SK-N-SH (cell line): Measurements from ENCODE around the gene ABLIM1. TPM values are rescaled to one million over a fixed set of nuclear protein-coding genes. Genes with fewer than 3 reads are reported as not detected.

ENCODE experiments used
- CTCF ChIA-PET: fragments of 300-600, 350-600 bp; formaldehyde crosslinking; extraction: SDS; loops from one replicate; lab custom pipeline; 2021; lab: Yijun Ruan, JAX
- POLR2A ChIA-PET: fragments of 350-600 bp; sonication (Branson Sonifier 250); formaldehyde crosslinking; extraction: SDS; loops from one replicate; lab custom pipeline; 2020; ENCODE audit warnings: antibody characterized with exemption, inconsistent platforms; lab: Yijun Ruan, JAX
- DNase-seq: peaks from one replicate; pipeline ENCODE4 v3.0.0; 2012
- H2AFZ ChIP-seq: fragments of 200-600 bp; sonication (generic); 2 replicates; pipeline ENCODE4 v1.8.1; 2016; ENCODE audit warnings: antibody characterized with exemption, mild to moderate bottlenecking, low read depth
- H3F3A ChIP-seq: fragments of 200-600 bp; sonication (generic); replicated peaks from 2 replicates; pipeline ENCODE3; 2016; ENCODE audit warnings: antibody characterized with exemption, mild to moderate bottlenecking; ENCODE audit not compliant: insufficient read depth
- H3K27ac ChIP-seq, 2 experiments: fragments of 200-500 bp in 1 of 2; fragments of 200-600 bp in 1 of 2; sonication (Bioruptor generic) in 1 of 2; sonication (generic), shearing (Covaris generic) in 1 of 2; 2 replicates each; pipeline versions ENCODE4 v1.5.1 to v1.6.1; 2014 to 2016; ENCODE audit warnings: low read depth in 2 of 2, inconsistent platforms in 1 of 2, low read length in 1 of 2, mild to moderate bottlenecking in 1 of 2, mixed read lengths in 1 of 2
- H3K27me3 ChIP-seq: fragments of 200-600 bp; sonication (generic), shearing (Covaris generic); 2 replicates; pipeline ENCODE4 v1.6.1; 2016; ENCODE audit warnings: mixed run types; ENCODE audit not compliant: insufficient read depth
- H3K36me3 ChIP-seq, 2 experiments: fragments of 200-500 bp in 1 of 2; fragments of 200-600 bp in 1 of 2; sonication (Bioruptor generic) in 1 of 2; sonication (generic) in 1 of 2; replicated peaks in 1 of 2; 2 replicates each; pipeline versions ENCODE3 to v1.5.1; 2014 to 2016; ENCODE audit warnings: low read length in 1 of 2, mild to moderate bottlenecking in 1 of 2; ENCODE audit not compliant: insufficient read depth in 2 of 2, control insufficient read depth in 1 of 2
- H3K4me1 ChIP-seq, 2 experiments: fragments of 200-500 bp in 1 of 2; fragments of 200-600 bp in 1 of 2; sonication (Bioruptor generic) in 1 of 2; sonication (generic), shearing (Covaris generic) in 1 of 2; 2 replicates each; pipeline versions ENCODE4 v1.5.1 to v1.6.1; 2014 to 2016; ENCODE audit warnings: low read depth in 1 of 2, low read length in 1 of 2, mixed run types in 1 of 2; ENCODE audit not compliant: insufficient read depth in 2 of 2, control insufficient read depth in 1 of 2
- H3K4me2 ChIP-seq: fragments of 200-600 bp; sonication (generic), shearing (Covaris generic); 2 replicates; pipeline ENCODE4 v1.6.1; 2017; ENCODE audit warnings: mixed run types
- H3K4me3 ChIP-seq, 2 experiments: fragments of 200-500 bp in 1 of 2; fragments of 200-600 bp in 1 of 2; sonication (Bioruptor generic) in 1 of 2; sonication (generic), shearing (Covaris generic) in 1 of 2; 2 replicates each; pipeline versions ENCODE4 v1.5.1 to v1.8.1; 2014 to 2016; ENCODE audit warnings: low read depth in 2 of 2, inconsistent platforms in 1 of 2, low read length in 1 of 2, mild to moderate bottlenecking in 1 of 2, mixed read lengths in 1 of 2, moderate library complexity in 1 of 2
- H3K79me2 ChIP-seq: fragments of 200-600 bp; sonication (generic); 2 replicates; pipeline ENCODE4 v1.8.1; 2017; ENCODE audit warnings: mild to moderate bottlenecking; ENCODE audit not compliant: insufficient read depth
- H3K9ac ChIP-seq: fragments of 200-600 bp; sonication (generic); 2 replicates; pipeline ENCODE4 v1.6.1; 2017; ENCODE audit warnings: mixed run types
- H3K9me2 ChIP-seq: fragments of 200-600 bp; sonication (generic); 2 replicates; pipeline ENCODE4 v1.6.1; 2017; ENCODE audit warnings: mixed run types
- H3K9me3 ChIP-seq: fragments of 200-600 bp; sonication (generic); 2 replicates; pipeline ENCODE4 v1.6.1; 2017; ENCODE audit warnings: mixed run types, mild to moderate bottlenecking, moderate library complexity
- H4K20me1 ChIP-seq: fragments of 200-600 bp; sonication (generic); 2 replicates; pipeline ENCODE4 v1.6.1; 2017; ENCODE audit warnings: mild to moderate bottlenecking, mixed run types; ENCODE audit not compliant: insufficient read depth
- FOXJ3 ChIP-seq: sonication (generic); formaldehyde crosslinking; IDR thresholded peaks from 2 replicates; pipeline ENCODE4 v1.5.1; 2020; ENCODE audit warnings: mild to moderate bottlenecking, missing genetic modification reagents
- FOXM1 ChIP-seq: IDR thresholded peaks from 2 replicates; pipeline ENCODE4 v1.4.0; 2012; ENCODE audit warnings: low read depth, mild to moderate bottlenecking
- JUND ChIP-seq: IDR thresholded peaks from 2 replicates; pipeline ENCODE4 v1.4.0; 2012
- MEF2A ChIP-seq: IDR thresholded peaks from 2 replicates; pipeline ENCODE4 v1.4.0; 2012; ENCODE audit warnings: low read depth, borderline replicate concordance
- MXI1 ChIP-seq: IDR thresholded peaks from 2 replicates; pipeline ENCODE4 v1.6.1; 2012; ENCODE audit warnings: mild to moderate bottlenecking, low read depth, low read length, improper control_type of control experiment
- NFIC ChIP-seq: IDR thresholded peaks from 2 replicates; pipeline ENCODE4 v1.4.0; 2012; ENCODE audit warnings: borderline replicate concordance
- NRF1 ChIP-seq: IDR thresholded peaks from 2 replicates; pipeline ENCODE4 v1.6.1; 2012; ENCODE audit warnings: low read depth, mild to moderate bottlenecking, low read length
- RAD21 ChIP-seq: IDR thresholded peaks from 2 replicates; pipeline ENCODE4 v1.6.1; 2012; ENCODE audit warnings: mild to moderate bottlenecking, low read length
- RCOR1 ChIP-seq: fragments of 150-350 bp; IDR thresholded peaks from 2 replicates; pipeline ENCODE4 v1.6.1; 2017; ENCODE audit warnings: antibody characterized with exemption, low read length
- RFX5 ChIP-seq: IDR thresholded peaks from 2 replicates; pipeline ENCODE4 v1.6.1; 2012; ENCODE audit warnings: mild to moderate bottlenecking, improper control_type of control experiment, low read length
- SMC3 ChIP-seq: IDR thresholded peaks from 2 replicates; pipeline ENCODE4 v1.6.1; 2012; ENCODE audit warnings: low read depth, low read length, improper control_type of control experiment
- TCF12 ChIP-seq: IDR thresholded peaks from 2 replicates; pipeline ENCODE4 v1.4.0; 2012
- TEAD4 ChIP-seq: IDR thresholded peaks from 2 replicates; pipeline ENCODE4 v1.4.0; 2012; ENCODE audit warnings: mild to moderate bottlenecking, borderline replicate concordance; ENCODE audit not compliant: insufficient read depth
- WGBS: methylation state at CpG from one replicate; pipeline ENCODE4 v1.1.6; 2017; ENCODE audit warnings: low lambda C conversion rate; 5-methylcytosine and 5-hydroxymethylcytosine counted together
- polyA plus RNA-seq, 3 experiments: library from polyadenylated mRNA; depleted of rRNA; stranded (reverse); fragments of >200 nt; gene quantifications; 2 replicates each; pipeline ENCODE4 v1.2.3, GENCODE V29; 2012
- TF ChIP-seq, protein P1 (sequence below): IDR thresholded peaks from 2 replicates; pipeline ENCODE4 v1.4.0; 2012; ENCODE audit warnings: low read depth
- TF ChIP-seq, protein P2 (sequence below): fragments of 150-350 bp; IDR thresholded peaks from 2 replicates; pipeline ENCODE4 v1.6.1; 2017; ENCODE audit warnings: antibody characterized with exemption, low read length, low read depth, borderline replicate concordance
- TF ChIP-seq, protein P3 (sequence below): IDR thresholded peaks from 2 replicates; pipeline ENCODE4 v1.4.0; 2012; ENCODE audit warnings: low read depth, borderline replicate concordance
- TF ChIP-seq, protein P4 (sequence below): IDR thresholded peaks from 2 replicates; pipeline ENCODE4 v1.6.1; 2012; ENCODE audit warnings: mild to moderate bottlenecking, low read depth, low read length, moderate library complexity

ABLIM1 gene
- polyA plus RNA-seq, 1 of the 3 experiments (the other 2 are of a cell fraction): 16.1 TPM

DNA sequence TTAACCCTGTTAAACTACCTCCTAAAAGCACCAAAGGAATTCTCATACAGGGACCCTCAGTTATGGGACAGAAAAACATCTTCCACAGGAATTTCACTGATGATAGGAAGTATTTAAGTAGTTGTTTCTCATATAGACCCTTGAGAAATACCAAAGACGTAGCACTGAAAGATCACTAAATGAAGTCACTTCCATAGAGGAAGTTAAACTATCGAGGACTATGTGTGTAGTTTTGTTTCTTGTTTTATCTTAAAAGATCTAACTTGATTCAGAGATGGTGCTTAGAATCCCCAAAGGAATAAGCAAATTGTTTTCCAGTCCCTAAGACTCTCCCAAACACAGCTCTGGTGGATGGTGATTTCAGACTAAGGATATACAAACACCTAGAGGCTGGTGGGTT, 159.0 kb downstream of the ABLIM1 start:
- WGBS: 93% methylated on average over 2 of the region's 2 CpGs
- Histone ChIP-seq H3K27me3 (no peaks in the 10 kb centered on the region), H3F3A (no peaks in the 10 kb centered on the region), H3K9me2 (no peaks in the 10 kb centered on the region), H3K27ac (no peak overlapping the region), H2AFZ (no peak overlapping the region), H3K36me3 (peaks cover 0 to 4% of the 10 kb centered on the region in 2 experiments), H3K4me2 (no peak overlapping the region), H3K4me1 (peaks cover 0 to 2% of the 10 kb centered on the region in 2 experiments; a peak in 1 of 4 replicates), H3K79me2 (no peaks in the 10 kb centered on the region), H3K9me3 (no peaks in the 10 kb centered on the region), H3K4me3 (no peak overlapping the region), H3K9ac (no peak overlapping the region), H4K20me1 (no peaks in the 10 kb centered on the region)
- no peak for TF ChIP-seq JUND
- no peak for TF ChIP-seq SMC3
- TF ChIP-seq, protein P1, sequence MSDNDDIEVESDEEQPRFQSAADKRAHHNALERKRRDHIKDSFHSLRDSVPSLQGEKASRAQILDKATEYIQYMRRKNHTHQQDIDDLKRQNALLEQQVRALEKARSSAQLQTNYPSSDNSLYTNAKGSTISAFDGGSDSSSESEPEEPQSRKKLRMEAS: no peak
- TF ChIP-seq MXI1: no peak
- TF ChIP-seq RFX5: no peak
- TF ChIP-seq FOXJ3: no peak
- TF ChIP-seq, protein P2, sequence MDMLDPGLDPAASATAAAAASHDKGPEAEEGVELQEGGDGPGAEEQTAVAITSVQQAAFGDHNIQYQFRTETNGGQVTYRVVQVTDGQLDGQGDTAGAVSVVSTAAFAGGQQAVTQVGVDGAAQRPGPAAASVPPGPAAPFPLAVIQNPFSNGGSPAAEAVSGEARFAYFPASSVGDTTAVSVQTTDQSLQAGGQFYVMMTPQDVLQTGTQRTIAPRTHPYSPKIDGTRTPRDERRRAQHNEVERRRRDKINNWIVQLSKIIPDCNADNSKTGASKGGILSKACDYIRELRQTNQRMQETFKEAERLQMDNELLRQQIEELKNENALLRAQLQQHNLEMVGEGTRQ: no peak
- TF ChIP-seq RCOR1: no peak
- TF ChIP-seq NRF1: no peak
- TF ChIP-seq TEAD4: no peak
- no peak for TF ChIP-seq FOXM1
- no peak for TF ChIP-seq NFIC
- TF ChIP-seq, protein P3, sequence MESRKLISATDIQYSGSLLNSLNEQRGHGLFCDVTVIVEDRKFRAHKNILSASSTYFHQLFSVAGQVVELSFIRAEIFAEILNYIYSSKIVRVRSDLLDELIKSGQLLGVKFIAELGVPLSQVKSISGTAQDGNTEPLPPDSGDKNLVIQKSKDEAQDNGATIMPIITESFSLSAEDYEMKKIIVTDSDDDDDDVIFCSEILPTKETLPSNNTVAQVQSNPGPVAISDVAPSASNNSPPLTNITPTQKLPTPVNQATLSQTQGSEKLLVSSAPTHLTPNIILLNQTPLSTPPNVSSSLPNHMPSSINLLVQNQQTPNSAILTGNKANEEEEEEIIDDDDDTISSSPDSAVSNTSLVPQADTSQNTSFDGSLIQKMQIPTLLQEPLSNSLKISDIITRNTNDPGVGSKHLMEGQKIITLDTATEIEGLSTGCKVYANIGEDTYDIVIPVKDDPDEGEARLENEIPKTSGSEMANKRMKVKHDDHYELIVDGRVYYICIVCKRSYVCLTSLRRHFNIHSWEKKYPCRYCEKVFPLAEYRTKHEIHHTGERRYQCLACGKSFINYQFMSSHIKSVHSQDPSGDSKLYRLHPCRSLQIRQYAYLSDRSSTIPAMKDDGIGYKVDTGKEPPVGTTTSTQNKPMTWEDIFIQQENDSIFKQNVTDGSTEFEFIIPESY: no peak
- TF ChIP-seq RAD21: no peak
- no peak for TF ChIP-seq MEF2A
- TF ChIP-seq TCF12: no peak
- TF ChIP-seq, protein P4, sequence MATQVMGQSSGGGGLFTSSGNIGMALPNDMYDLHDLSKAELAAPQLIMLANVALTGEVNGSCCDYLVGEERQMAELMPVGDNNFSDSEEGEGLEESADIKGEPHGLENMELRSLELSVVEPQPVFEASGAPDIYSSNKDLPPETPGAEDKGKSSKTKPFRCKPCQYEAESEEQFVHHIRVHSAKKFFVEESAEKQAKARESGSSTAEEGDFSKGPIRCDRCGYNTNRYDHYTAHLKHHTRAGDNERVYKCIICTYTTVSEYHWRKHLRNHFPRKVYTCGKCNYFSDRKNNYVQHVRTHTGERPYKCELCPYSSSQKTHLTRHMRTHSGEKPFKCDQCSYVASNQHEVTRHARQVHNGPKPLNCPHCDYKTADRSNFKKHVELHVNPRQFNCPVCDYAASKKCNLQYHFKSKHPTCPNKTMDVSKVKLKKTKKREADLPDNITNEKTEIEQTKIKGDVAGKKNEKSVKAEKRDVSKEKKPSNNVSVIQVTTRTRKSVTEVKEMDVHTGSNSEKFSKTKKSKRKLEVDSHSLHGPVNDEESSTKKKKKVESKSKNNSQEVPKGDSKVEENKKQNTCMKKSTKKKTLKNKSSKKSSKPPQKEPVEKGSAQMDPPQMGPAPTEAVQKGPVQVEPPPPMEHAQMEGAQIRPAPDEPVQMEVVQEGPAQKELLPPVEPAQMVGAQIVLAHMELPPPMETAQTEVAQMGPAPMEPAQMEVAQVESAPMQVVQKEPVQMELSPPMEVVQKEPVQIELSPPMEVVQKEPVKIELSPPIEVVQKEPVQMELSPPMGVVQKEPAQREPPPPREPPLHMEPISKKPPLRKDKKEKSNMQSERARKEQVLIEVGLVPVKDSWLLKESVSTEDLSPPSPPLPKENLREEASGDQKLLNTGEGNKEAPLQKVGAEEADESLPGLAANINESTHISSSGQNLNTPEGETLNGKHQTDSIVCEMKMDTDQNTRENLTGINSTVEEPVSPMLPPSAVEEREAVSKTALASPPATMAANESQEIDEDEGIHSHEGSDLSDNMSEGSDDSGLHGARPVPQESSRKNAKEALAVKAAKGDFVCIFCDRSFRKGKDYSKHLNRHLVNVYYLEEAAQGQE: no peak
- ChIA-PET POLR2A (no interaction called here), CTCF (interaction anchor here (1.2 to 2.6 kb wide), 4 partner anchors 12 to 28 kb away, joined by 3 to 11 read pairs (median 5); no protein-coding TSS in a partner anchor)
- DNase-seq: no peak
